Measurements from ENCODE around the gene TOP3B. TPM values are rescaled to one million over a fixed set of nuclear protein-coding genes. Genes with fewer than 3 reads are reported as not detected.

The TOP3B gene
- total and polyA plus RNA-seq, 9 of the 15 experiments (the other 6 are each of a cell fraction or from before 2014, with no cell fraction given): 3.0 to 188 (median 112) TPM

DNA sequence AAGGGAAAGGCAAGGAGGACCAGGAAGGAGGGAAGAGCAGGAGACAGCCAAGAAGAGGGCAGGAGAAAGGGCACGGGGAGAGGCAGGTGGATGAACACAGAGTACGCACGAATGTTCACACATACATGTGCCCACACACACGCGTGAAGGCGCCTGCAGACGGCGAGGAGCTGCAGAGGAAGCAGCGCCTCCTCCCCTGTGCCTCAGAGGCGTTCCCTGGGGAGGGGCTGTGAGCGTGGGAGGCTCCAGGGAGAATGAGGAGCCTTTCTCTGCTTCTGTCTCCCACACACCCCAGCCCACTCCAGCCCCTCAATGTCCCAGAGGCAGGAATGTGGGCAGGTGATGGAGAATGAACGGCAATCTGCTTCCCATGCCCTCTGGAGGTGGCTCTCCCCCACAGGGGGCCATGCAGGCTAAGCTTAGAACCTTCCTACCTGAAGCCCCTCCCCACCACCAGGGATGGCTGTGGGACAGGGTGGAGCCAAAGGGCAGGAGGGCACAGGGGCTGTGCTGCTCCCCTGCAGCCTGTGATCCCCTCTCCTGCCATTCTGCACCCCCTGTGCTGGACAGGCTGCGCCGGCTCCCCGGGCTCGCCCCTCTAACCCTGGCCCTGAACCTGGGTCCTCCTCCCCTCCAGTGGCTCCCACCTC is 55.3 kb downstream of the TOP3B start (continued):
- TF ChIP-seq HMG20A (CRISPR knock-in tag; conservative IDR thresholded peaks at IDR 0.05) (no peak), EGR1 (conservative IDR thresholded peaks at IDR 0.05) (peak; percentile 84), HMGN3 (IDR thresholded peaks at IDR 0.05; ENCODE audit: borderline replicate concordance, extremely low read depth, insufficient read length, low read depth, low read length) (peak; percentile 56), ZNF57 (CRISPR knock-in tag; IDR thresholded peaks at IDR 0.05) (0 out of 2 replicates have a peak, but pooled peaks have one; percentile 44), ZNF695 (CRISPR knock-in tag; IDR thresholded peaks at IDR 0.05) (0 out of 2 replicates have a peak, but pooled peaks have one; percentile 23), ZNF263 (CRISPR knock-in tag; IDR thresholded peaks at IDR 0.05; ENCODE audit: borderline replicate concordance) (no peak; the same call in 1 of the 2 replicates), SETDB1 (IDR thresholded peaks at IDR 0.05; ENCODE audit: low read length) (peak; percentile 36), POLR2AphosphoS2 (IDR thresholded peaks at IDR 0.05; ENCODE audit: low read length) (no peak), ZNF184 (CRISPR knock-in tag; IDR thresholded peaks at IDR 0.05) (peak; percentile 24; the same call in 1 of the 2 replicates), ZNF143 (CRISPR knock-in tag; IDR thresholded peaks at IDR 0.05) (no peak), SPI1 (IDR thresholded peaks at IDR 0.05; ENCODE audit: borderline replicate concordance, low read depth, low read length) (0 out of 2 replicates have a peak, but pooled peaks have one; percentile 7), SUPT5H (IDR thresholded peaks at IDR 0.05) (peak; percentile 27; the same call in 1 of the 2 replicates)
- TF ChIP-seq, protein P1, sequence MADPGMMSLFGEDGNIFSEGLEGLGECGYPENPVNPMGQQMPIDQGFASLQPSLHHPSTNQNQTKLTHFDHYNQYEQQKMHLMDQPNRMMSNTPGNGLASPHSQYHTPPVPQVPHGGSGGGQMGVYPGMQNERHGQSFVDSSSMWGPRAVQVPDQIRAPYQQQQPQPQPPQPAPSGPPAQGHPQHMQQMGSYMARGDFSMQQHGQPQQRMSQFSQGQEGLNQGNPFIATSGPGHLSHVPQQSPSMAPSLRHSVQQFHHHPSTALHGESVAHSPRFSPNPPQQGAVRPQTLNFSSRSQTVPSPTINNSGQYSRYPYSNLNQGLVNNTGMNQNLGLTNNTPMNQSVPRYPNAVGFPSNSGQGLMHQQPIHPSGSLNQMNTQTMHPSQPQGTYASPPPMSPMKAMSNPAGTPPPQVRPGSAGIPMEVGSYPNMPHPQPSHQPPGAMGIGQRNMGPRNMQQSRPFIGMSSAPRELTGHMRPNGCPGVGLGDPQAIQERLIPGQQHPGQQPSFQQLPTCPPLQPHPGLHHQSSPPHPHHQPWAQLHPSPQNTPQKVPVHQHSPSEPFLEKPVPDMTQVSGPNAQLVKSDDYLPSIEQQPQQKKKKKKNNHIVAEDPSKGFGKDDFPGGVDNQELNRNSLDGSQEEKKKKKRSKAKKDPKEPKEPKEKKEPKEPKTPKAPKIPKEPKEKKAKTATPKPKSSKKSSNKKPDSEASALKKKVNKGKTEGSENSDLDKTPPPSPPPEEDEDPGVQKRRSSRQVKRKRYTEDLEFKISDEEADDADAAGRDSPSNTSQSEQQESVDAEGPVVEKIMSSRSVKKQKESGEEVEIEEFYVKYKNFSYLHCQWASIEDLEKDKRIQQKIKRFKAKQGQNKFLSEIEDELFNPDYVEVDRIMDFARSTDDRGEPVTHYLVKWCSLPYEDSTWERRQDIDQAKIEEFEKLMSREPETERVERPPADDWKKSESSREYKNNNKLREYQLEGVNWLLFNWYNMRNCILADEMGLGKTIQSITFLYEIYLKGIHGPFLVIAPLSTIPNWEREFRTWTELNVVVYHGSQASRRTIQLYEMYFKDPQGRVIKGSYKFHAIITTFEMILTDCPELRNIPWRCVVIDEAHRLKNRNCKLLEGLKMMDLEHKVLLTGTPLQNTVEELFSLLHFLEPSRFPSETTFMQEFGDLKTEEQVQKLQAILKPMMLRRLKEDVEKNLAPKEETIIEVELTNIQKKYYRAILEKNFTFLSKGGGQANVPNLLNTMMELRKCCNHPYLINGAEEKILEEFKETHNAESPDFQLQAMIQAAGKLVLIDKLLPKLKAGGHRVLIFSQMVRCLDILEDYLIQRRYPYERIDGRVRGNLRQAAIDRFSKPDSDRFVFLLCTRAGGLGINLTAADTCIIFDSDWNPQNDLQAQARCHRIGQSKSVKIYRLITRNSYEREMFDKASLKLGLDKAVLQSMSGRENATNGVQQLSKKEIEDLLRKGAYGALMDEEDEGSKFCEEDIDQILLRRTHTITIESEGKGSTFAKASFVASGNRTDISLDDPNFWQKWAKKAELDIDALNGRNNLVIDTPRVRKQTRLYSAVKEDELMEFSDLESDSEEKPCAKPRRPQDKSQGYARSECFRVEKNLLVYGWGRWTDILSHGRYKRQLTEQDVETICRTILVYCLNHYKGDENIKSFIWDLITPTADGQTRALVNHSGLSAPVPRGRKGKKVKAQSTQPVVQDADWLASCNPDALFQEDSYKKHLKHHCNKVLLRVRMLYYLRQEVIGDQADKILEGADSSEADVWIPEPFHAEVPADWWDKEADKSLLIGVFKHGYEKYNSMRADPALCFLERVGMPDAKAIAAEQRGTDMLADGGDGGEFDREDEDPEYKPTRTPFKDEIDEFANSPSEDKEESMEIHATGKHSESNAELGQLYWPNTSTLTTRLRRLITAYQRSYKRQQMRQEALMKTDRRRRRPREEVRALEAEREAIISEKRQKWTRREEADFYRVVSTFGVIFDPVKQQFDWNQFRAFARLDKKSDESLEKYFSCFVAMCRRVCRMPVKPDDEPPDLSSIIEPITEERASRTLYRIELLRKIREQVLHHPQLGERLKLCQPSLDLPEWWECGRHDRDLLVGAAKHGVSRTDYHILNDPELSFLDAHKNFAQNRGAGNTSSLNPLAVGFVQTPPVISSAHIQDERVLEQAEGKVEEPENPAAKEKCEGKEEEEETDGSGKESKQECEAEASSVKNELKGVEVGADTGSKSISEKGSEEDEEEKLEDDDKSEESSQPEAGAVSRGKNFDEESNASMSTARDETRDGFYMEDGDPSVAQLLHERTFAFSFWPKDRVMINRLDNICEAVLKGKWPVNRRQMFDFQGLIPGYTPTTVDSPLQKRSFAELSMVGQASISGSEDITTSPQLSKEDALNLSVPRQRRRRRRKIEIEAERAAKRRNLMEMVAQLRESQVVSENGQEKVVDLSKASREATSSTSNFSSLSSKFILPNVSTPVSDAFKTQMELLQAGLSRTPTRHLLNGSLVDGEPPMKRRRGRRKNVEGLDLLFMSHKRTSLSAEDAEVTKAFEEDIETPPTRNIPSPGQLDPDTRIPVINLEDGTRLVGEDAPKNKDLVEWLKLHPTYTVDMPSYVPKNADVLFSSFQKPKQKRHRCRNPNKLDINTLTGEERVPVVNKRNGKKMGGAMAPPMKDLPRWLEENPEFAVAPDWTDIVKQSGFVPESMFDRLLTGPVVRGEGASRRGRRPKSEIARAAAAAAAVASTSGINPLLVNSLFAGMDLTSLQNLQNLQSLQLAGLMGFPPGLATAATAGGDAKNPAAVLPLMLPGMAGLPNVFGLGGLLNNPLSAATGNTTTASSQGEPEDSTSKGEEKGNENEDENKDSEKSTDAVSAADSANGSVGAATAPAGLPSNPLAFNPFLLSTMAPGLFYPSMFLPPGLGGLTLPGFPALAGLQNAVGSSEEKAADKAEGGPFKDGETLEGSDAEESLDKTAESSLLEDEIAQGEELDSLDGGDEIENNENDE (IDR thresholded peaks at IDR 0.05; ENCODE audit: low read depth, low read length): peak; percentile 46
- TF ChIP-seq, protein P2, sequence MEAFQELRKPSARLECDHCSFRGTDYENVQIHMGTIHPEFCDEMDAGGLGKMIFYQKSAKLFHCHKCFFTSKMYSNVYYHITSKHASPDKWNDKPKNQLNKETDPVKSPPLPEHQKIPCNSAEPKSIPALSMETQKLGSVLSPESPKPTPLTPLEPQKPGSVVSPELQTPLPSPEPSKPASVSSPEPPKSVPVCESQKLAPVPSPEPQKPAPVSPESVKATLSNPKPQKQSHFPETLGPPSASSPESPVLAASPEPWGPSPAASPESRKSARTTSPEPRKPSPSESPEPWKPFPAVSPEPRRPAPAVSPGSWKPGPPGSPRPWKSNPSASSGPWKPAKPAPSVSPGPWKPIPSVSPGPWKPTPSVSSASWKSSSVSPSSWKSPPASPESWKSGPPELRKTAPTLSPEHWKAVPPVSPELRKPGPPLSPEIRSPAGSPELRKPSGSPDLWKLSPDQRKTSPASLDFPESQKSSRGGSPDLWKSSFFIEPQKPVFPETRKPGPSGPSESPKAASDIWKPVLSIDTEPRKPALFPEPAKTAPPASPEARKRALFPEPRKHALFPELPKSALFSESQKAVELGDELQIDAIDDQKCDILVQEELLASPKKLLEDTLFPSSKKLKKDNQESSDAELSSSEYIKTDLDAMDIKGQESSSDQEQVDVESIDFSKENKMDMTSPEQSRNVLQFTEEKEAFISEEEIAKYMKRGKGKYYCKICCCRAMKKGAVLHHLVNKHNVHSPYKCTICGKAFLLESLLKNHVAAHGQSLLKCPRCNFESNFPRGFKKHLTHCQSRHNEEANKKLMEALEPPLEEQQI (IDR thresholded peaks at IDR 0.05): no peak
